Stimulated activated CD4-positive, alpha-beta T cell treated with anti-CD3 and anti-CD28 coated beads, Interleukin-15, amount 100 ng/mL, for 1 hour (primary cell): ENCODE data around the gene NKX2-3.

Source experiments
- DNase-seq, 2 donors: peaks; one replicate each; pipeline ENCODE4 v3.0.0-alpha.2; 2020; ENCODE audit warnings: low read depth in 1 of 2, low spot score in 1 of 2

The NKX2-3 gene

DNA sequence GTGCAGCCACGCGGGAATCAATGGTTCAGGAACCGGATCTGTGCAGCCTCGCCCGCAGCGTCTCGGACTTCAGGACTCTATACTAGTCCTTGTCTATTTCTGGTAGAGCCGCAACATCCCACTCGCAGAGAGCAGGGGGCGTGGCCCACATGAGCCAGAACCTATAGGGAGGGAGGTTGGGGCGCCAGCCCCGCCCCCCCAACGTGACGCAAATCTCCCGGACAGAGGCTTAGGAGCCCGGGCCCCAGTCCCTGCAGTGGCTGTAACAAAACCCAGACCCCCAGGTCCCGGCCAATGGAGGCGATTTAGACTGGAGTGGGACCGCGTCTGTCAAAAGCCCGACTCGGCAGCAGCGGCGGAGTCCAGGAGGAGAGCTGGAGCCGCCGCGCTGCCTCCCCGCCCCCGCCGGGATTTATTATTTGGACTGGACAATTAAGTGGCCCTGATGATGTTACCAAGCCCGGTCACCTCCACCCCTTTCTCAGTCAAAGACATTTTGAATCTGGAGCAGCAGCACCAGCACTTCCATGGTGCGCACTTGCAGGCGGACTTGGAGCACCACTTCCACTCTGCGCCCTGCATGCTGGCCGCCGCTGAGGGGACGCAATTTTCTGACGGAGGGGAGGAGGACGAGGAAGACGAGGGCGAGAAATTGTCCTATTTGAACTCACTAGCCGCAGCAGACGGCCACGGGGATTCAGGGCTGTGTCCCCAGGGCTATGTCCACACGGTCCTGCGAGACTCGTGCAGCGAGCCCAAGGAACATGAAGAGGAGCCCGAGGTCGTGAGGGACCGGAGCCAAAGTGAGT lies at the start of gene NKX2-3:
Gene NKX2-3, plus strand, starts transcription at position 256 of the 809 bp plus-strand sequence. Its CDS starts 190 bp downstream, at position 446.
- DNase-seq: no peak

DNA sequence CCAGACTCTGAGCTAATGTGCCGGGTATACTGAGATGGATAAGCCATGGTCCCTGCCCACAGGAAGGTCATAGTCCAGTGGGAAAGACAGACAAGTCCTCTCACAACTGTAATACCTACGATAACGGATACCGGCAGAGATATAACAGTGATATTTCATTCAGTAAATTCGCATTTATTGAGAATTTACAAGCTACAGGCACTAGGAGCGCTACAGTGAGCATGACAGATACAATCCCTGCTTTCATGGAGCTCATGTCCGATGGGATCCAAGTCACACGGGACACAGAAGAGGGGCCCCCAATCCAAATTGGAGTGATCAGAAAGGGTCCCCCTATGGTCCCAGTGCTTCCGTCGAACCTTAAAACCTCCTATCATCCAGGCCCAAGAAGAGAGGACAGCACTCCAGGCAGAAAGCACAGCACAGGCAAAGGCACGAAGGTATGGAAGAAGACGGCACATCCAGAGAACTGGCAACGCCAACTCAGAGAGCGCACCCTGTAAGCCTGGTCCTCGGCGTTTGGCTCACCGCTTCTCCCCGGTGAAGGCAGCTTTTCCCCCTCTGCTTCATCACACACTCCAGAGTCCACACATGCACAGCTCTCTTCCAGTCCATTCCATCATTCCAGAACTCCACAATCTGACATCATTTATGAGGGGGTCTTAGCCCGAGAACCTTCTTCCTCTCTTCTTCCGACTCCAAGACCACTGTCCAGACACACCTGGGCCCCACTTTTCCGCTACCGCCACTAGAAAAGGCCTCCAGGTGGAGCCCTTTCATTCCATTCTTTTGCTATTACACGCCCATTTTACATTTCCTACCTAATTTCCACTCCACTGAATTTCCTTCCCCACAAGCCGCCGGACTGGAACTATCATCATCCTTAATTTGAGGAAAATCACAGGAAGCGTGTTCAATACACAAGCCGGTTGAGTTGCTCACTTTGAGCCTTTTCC lies 47.8 kb upstream of the NKX2-3 start:
- DNase-seq: no peak

DNA sequence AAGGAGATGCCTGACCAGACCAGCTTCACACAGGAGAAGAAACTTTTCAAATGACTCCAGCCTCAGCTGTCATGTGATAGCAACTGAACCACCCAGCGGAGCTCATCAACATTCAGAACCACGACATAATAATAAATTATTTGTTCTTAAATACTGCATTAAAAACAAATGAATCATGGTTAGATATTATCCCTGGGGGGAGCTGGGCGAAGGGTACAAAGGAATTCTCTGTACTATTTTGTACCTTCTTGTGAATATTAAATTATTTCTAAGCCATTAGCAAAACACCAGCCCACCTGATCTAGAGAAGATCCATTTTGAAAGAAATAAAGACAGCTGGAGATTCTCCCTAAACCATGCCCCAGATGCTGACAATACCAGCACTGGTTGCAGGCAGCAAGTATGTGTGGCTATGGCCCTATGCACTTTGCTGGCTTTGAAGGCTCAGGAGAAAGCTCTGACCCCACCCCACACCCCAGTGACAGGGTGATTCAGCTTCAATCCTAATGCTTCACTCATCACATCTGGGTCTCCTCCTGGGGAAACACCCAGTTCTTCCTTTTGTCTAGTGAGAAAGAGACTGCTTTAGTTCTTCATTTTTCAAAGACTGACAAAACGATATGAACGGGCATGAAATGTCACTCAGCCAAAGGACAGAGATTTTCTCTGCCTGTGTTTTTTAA lies 45.5 kb upstream of the NKX2-3 start:
- DNase-seq: no peak

DNA sequence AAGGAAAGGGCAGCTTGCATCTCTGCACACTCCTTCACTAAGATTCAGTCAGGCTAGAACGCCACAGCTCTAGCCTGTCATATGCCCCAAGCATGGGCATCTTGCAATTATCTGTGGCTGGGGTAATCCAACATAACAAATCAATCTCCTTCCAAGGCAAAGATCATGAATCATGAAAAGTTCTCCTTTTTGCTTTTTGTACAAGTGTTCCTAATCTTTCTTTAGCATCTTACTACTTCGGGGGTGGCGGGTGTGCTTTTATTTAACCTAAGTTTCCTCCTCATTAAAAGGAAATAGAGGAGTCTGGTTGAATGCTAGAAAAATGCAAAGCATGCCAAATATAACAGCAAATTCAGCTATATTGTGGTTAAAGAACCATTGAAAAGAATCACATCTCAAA lies 43.5 kb upstream of the NKX2-3 start:
- no peak for DNase-seq

DNA sequence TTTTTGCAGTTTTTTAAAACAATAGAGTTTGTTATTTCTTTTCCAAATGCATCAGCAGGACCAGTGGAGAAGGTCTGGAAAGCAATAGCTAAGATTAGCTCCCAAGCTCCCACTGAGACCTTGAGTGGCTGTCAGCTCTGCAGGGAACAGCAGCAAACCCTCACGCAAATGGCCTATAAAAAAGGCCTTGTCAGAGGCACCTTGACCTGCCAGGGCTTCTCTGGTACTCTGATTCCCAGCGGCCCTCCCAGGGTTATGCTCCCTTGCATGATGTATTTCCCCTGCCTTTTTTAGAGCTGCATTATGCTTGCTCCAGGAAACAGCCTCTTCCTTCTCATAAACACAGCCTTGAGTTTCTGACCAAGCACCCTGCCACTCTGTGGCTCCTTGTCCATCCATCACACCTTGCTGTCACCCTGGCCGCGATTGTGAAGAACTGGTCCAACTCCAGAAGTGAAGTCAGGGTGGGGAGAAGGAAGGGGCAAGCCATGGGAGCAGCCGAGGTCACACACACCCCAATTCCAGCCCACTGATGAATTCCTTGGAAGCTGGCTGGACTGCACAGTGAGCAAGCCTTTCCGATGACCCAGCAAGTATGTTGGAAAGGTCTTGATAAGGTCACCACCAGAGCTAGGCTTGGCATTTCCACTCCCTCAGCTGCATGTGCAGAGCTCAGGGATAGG lies 35.3 kb upstream of the NKX2-3 start:
- no peak for DNase-seq

DNA sequence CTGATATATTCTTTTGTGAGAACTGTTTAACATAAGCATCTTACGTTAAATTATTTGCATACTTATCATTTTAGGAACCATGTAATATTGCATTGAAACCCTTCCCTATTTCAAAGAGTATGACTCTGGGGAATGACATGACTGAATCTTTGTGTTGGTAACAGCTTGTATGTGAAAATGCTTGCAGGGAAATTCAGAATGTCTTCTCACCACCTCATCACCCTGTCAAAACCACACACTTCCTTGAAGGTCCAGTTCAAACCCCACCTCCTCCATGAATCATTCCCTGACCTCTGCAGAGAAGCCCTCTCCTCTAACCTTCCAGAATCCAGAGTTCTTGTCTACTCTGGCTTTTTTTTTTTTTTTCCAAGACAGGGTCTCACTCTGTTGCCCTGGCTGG lies 26.3 kb upstream of the NKX2-3 start:
- DNase-seq: no peak

DNA sequence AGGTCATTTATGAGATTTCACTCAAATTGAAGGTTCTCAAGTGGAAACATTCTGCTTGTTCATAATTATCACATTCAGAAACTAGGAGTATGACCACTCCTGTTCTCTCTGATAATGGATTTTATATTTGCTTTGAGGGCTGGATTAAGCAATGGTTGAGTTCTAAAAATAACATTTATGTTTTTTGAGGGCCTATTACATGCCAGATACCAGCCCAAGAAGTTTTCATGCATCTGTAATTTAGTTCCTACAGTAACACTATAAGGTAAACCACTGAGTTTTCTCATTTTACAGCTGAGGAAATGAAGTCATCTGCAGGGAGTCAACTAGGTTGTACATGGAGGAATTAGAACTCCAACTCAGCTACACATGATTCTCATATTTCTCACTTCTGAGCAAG lies 25.5 kb upstream of the NKX2-3 start:
- no peak for DNase-seq

DNA sequence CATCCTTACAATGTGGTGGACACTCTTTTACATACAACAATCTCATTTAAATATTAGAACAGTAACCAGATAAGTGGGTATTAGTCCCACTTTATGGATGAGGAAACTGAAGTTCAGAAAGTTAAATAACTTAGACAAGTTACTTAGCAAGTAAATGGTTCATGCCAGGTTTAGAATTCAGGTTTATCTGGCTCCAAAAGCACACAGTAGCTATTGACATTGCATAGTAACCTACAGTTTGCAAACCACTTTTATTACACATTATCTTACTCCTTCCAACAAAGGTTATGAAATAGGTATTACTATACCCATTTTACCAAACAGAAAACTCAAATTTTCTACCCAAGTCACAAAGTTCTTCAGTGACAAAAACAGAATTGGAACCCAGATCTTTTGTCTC lies 19.7 kb upstream of the NKX2-3 start:
- DNase-seq: no peak

DNA sequence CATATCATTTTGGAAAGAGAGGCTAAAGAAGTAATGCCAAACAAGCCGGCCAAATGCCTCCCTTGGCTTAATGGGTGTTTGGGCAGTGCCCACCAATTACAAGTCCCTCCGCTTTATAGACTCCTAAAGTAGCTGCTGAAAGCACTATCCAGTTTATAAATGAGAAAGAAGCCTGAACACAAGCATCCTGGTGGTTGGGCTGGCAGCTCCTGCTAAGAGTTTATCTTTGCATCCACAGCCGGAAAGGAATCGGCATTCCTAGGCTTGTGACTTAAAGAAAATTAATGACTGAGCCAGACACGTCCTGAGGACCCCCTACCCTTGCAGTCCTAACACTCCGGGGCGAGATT lies 13.1 kb upstream of the NKX2-3 start:
- no peak for DNase-seq

DNA sequence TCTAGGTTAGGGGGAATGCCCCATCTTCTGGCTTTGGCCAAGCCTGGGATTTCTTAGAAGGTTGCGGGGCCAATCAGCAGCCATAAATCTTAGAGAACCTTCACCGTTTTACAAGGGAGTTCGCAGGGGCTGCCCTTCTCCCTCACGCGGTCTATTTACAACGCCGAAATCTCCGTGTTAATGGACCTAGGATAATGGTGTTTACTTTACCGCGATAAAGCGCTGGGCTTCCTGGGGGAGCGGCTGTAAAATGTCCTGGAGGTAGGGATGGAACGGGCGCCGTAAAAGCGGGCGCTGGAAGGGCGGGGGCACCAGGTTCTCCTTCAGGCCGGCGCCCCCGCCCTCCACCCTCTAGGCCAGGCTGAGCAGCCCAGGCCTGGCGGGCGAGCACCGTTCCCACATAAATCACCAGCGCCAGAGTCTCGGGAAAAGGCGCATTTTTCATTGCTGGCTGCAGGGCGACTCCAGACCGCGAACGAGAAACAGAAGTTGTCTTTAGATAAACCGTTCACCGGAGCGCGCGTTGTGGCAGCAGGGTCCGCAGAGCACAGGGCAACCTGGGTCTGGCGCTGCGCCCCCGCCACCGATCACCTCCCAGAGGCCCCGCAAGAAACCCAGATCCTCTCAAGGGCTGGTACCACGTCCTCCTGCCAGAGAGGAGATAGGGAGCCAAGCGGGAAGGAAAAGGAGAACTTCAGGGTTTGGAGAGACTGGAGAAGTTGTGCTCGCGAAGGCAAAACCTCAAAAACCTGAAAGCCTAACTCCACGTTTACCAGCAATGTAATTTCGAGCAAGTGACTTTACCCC lies 12.5 kb upstream of the NKX2-3 start:
- no peak for DNase-seq

DNA sequence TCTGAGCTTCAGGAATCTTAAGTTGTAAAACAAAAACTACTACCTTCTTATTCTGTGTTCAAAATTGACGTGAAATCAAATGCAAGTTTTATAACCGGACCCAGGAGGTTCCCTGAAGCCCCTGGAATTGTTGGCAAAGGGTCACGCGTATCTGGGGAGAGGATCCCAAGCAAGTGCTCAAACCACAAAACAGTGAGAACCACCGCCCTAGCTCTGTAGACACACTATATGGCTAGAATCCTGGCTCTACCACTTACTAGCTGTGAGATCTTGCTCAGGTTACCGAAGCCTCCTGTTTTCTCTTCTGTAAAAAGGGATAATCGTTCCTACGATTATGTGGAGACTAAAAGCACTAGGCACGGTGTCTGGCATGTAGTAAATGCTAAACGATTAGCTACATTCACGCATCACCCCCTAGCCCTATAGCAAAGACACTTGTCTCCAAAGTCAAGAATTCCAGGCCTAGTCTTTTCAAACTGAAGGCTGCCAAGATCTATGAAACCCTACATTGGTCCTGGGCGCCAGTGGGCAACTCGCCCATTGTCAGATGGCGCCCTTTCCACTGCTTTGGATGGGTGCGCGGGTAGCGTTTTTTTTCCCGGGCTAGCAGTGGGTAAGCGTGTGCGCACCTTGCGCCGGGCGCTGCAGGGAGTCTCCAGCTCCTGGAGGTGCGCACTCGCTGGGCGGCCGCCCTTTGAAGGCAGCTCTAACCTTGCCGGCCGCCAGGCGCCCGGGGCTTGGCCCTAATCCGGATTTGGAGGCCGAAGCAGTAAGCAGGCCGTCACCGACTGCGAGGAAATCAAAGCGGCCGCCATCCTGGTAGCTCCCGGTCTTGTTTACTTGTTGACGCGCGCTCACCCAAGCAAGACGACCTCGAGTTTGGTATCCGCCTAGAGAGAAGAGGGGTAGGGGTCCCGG lies 11.6 kb upstream of the NKX2-3 start:
- DNase-seq: no peak

DNA sequence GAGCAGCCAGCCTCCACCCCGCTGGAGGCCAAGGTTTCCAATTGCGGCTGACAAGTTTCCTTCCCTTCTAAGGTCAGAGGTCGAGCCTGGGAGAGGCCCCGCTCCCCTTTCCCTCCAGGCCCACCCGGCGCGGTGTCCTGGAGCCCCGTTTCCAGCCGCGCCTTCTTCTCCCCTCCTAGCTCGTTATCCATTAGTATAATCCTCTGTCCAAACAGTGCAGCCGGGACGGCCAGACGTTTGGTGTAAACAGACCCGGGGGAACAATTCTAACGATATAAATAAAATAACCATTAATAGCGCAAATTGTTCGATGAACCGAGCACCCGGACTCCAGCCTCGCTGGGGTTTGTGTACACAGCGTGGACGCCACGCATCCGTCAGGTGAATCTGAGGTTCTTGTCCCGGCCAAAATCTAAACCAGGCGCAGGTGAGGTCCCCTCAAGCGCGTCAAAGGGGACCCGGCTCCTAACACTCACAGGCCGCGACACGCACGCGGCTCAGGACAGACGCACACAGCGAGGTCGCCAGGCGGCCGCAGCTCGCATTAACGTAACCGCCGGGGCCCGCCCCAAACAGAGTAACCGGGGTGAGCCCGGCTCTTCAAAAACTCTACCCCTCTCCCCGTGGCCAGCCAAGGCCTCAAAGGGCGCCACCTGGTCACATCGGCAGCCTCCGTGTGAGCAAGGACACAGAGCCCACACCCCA lies 10.8 kb upstream of the NKX2-3 start:
- no peak for DNase-seq

DNA sequence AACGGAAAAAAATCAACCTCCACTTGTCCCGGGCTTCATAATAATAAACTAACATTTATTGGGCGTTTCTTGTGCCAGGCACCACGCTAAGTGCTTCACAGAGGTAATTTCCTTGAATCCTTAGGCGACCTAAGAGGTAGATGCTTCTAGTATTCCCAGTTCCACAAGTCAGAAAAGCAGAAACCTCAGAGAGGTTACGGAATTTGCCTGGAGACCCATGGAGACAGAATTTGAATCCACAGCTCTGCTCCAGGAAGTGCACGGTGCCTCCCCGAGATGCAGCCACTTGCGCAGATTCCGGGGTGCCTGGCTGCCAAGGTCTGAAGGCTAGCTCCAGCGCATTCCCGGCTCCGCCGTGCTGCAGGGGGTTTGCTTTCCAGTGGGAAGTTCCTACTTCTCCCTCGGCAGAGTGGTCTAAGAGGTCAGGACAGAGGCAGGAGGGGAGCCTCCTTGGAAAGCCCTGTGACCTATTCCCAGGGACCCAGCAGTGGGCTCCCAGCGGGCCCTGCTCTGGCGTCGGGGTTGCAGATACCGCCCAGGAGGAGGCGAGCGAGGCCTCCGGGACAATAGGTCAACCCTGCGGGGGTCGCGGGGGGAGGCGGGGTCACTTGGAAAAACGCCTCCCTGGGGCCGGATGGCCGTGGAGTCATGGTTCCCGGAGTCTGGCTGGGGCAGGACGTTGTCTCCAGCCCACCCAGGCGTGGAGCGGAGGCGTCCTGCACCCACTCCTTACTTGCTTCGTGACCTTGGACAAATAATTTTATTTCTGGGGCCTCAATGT lies 10.1 kb upstream of the NKX2-3 start:
- no peak for DNase-seq

DNA sequence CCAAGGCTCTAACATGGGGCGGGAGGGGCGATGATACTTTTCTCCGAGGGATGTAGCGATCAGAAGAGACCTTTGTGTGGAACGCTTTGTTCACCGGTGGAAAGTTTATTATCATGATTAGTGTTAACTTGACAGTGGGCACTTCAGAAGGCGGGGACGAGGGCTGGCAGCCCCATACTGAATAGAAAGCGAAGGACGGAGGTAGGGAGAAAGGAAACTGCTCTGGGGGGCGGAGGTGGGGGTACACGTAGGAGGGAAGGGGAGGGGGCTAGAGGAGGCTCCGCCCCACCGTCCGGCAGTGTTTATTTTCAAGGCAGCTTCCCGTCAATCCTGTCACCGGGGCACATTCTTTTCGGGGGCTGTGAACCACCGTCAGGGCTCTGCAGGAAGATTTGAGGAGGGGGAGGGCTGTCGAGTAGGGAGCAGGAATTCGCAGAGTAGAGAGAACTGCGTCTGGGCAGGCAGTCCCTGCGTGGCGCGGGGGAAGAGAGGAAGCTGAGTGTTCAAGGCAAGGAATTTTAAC lies 9.4 kb upstream of the NKX2-3 start:
- DNase-seq: no peak

DNA sequence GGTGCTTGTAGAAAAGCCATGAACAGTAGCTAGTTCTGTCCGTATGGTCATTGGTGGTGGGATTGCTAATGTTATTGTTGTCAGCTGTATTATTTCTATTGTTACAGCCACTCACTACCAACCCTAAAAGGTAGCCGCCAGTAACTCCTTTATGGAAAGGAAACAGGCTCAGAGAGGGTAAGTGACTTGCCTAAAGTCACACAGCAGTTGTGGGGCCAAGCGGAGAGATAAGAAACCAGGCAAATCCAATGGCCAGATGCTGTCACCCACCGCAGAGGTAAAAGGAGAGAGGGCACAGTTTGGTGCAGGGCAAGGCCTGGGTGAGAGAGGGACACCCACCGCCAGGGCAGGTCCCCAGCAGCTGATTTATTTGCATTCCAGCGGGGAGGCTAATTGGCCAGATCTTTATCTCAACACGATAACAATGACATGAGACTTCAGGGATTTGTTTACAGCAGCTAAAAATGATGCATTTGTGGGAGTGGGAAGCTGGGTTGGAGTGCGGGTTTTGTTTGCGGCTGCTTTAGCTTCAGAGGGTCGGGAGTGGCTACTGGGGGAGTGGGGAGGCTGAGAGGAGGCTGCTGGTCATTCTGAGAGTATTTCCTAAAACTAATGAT lies 8.6 kb upstream of the NKX2-3 start:
- no peak for DNase-seq

DNA sequence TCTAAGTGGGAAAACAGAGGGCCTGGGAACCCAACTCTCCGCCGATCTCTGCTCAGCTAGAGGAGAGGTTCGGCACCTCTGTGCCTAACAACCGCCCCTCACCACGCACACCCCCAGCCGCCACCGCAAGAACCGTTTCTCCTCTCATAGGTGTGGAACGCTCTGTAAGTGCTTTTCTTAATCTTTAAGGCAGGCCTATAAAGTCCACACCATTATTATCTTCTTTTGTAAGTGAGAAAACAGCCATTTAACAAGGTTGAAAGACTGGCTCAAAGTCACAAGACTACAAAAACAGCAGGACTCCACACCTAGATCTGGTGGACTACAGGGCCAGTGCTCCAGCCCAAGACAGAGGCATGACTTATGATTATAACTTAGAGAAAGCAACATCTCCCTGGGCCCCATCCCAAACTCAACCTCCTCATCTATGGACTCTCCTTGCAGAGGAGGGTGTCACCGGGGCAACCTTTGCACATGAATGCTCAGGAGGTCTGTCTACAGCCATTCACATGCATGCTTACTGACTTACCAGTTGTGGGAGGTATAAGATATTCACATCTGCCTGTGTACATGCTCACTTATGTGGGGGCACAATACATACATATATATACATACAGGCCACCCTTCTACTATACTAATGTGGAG lies 7.9 kb upstream of the NKX2-3 start:
- DNase-seq: no peak

DNA sequence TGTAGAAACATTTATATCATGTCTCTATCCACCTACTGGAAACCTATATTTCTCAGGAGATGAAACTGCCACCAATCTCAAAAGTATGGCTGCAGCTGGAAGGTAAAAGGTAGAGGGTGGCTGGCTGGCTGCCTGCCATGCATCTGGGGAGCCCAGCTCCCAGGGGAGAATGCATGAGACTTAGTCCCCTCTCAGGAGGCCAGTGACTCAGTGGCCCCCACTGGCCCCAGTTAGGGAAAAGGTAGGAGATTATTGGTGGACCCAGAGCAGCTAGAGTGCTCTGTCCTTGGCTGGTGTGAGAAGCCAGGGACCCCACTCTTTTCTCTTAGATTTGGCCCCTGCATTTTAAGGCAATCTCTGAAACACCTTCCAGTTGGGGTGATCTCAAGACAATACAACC lies 6.8 kb upstream of the NKX2-3 start:
- DNase-seq: no peak
